Right lobe of liver (tissue), 6 donors: Measurements from ENCODE around the gene MCOLN3. TPM values are rescaled to one million over a fixed set of nuclear protein-coding genes. Genes with fewer than 3 reads are reported as not detected.

Experiments
- ATAC-seq, 4 donors: fragments of 200-7000 bp; cut with Tn5 transposase; one replicate each; pipeline ENCODE4 v1.9.1; 2020; ENCODE audit warnings: mild to moderate bottlenecking in 4 of 4, moderate library complexity in 4 of 4
- DNase-seq, 3 donors: peaks; one replicate each; pipeline ENCODE4 v3.0.0-alpha.2; 2020
- H3K27ac ChIP-seq, 3 donors: fragments of 200-600 bp; one replicate each; pipeline ENCODE4 v1.8.0; 2022
- H3K27me3 ChIP-seq, 2 donors: fragments of 200-600 bp; one replicate each; pipeline ENCODE4 v1.8.0; 2022
- H3K36me3 ChIP-seq, 4 donors: fragments of 200-600 bp; sonication (generic) in 1 of 4; one replicate each; pipeline versions ENCODE4 v1.5.1 to v1.8.0; 2017 to 2022; ENCODE audit warnings: control low read depth in 1 of 4
- H3K4me1 ChIP-seq, 4 donors: fragments of 200-600 bp; sonication (generic) in 1 of 4; one replicate each; pipeline versions ENCODE4 v1.5.1 to v1.8.0; 2017 to 2022; ENCODE audit warnings: control low read depth in 1 of 4
- H3K4me3 ChIP-seq, 3 donors: fragments of 200-600 bp; one replicate each; pipeline ENCODE4 v1.8.0; 2022
- H3K9me3 ChIP-seq, 4 donors: fragments of 200-600 bp; sonication (generic) in 1 of 4; one replicate each; pipeline versions ENCODE4 v1.5.1 to v1.8.0; 2017 to 2022; ENCODE audit warnings: control low read depth in 1 of 4
- POLR2A ChIP-seq: fragments of 450-650 bp; IDR thresholded peaks from one replicate; pipeline ENCODE4 v1.6.1; 2017; ENCODE audit warnings: antibody characterized with exemption, mild to moderate bottlenecking
- WGBS: methylation state at CpG from one replicate; pipeline ENCODE4 v1.1.6; 2018; ENCODE audit warnings: low coverage, low lambda C conversion rate; ENCODE audit not compliant: insufficient coverage; ENCODE audit errors: missing lambda C conversion rate; 5-methylcytosine and 5-hydroxymethylcytosine counted together
- intact Hi-C, 2 donors: fragments of 100-400 bp; cut with DNase I; formaldehyde crosslinking; loops; one replicate each; pipeline versions ENCODE4 v1.11.2 to v1.14.1; 2022
- total RNA-seq, 6 experiments: library from RNA; depleted of rRNA in 2 of 6; stranded (reverse); fragments of >200 nt in 2 of 6; fragmentation: NEBNext Ultra II Directional in 3 of 6; extraction: Animal tissue kit (Norgen Biotek cat#: 25700) in 3 of 6; gene quantifications; one replicate each; pipeline versions ENCODE4 v1.1.0 to v1.2.4, GENCODE V29; 2016 to 2023
- TF ChIP-seq, protein P1 (sequence below), 4 donors: fragments of 200-600 bp in 3 of 4; fragments of 450-650 bp in 1 of 4; IDR thresholded peaks; one replicate each; pipeline versions ENCODE4 v1.5.1 to v1.8.0; 2016 to 2022; ENCODE audit warnings: antibody characterized with exemption in 4 of 4, mild to moderate bottlenecking in 2 of 4
- donor health status: DM: no; HTN: yes; CAD: no.
- donor health status: DM: no; HTN: no; CAD: no.
- donor health status: DM: no; HTN: no; CAD: no.
- donor health status: DM: no; HTN: yes; CAD: no.
- donor health status: DM: no; HTN: yes; CAD: no.

The MCOLN3 gene
- total RNA-seq, 6 experiments from 2014 or later = 0.09 to 0.26 (median 0.15) TPM

DNA sequence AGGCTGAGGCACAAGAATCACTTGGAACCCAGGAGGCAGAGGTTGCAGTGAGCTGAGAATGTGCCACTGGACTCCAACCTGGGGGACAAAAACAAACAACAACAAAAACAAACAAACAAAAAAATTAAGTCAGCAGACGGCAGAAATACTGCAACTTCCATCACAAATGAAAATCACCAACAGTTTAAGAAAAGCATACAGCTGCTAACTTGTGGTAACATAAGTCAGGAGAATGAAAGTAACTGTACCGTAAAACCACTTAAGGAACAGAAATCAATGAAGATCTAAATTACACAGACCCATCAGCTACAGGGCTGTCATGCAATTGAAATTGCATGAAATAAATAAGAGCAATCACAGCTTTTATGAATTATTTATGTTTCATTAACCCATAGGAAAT, 76.3 kb downstream of the MCOLN3 start:
- Histone ChIP-seq H3K4me3 (no peak overlapping the region), H3K4me1 (no peaks in the 10 kb centered on the region), H3K36me3 (no peaks in the 10 kb centered on the region), H3K27me3 (no peaks in the 10 kb centered on the region), H3K27ac (no peak overlapping the region), H3K9me3 (no peaks in the 10 kb centered on the region)
- intact Hi-C loops = no loop called here
- no peak for DNase-seq
- no peak for ATAC-seq
- TF ChIP-seq, protein P1, sequence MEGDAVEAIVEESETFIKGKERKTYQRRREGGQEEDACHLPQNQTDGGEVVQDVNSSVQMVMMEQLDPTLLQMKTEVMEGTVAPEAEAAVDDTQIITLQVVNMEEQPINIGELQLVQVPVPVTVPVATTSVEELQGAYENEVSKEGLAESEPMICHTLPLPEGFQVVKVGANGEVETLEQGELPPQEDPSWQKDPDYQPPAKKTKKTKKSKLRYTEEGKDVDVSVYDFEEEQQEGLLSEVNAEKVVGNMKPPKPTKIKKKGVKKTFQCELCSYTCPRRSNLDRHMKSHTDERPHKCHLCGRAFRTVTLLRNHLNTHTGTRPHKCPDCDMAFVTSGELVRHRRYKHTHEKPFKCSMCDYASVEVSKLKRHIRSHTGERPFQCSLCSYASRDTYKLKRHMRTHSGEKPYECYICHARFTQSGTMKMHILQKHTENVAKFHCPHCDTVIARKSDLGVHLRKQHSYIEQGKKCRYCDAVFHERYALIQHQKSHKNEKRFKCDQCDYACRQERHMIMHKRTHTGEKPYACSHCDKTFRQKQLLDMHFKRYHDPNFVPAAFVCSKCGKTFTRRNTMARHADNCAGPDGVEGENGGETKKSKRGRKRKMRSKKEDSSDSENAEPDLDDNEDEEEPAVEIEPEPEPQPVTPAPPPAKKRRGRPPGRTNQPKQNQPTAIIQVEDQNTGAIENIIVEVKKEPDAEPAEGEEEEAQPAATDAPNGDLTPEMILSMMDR (IDR thresholded peaks at IDR 0.05) = no peak
- no peak for TF ChIP-seq POLR2A
- WGBS = 58% methylated on average over 2 of the region's 2 CpGs

DNA sequence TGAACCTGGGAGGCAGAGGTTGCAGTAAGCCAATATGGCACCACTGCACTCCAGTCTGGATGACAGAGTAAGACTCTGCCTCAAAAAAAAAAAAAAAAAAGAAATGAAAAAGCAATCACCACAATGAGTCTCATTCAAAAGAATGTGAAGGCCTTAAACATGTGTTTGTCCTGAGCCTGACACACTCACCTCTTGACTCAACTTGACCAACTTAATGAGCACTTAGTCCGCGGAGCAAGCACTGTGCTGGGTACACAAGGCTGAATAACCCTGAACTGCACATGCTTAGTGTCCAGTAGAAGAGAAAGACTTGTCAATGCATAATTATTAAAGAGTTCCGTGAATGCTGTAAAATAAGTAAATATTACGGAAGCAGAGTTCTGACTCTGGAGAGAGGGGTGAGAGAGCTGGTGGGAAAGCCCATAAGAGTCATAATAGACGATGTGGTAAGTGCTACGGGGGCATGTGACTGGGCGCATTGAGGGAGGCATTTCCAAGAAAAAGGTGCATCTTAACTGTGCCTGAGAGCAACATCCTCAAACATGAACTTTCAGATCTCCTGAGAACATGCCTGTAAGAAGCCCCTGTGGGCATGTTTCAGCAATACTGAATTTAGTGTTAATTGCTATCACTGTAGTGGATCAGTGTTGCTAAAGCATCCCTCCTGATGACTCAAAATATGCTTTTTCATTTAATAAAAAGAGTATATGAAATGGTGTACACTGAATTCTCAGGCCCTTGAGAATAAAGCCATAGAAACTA, 78.6 kb downstream of the MCOLN3 start:
- Histone ChIP-seq H3K27ac (no peak overlapping the region), H3K27me3 (no peaks in the 10 kb centered on the region), H3K4me1 (no peaks in the 10 kb centered on the region), H3K36me3 (no peaks in the 10 kb centered on the region), H3K9me3 (no peaks in the 10 kb centered on the region), H3K4me3 (no peak overlapping the region)
- no peak for DNase-seq
- TF ChIP-seq, protein P1 (IDR thresholded peaks at IDR 0.05) = no peak
- no peak for TF ChIP-seq POLR2A
- WGBS = 69% methylated on average over 7 of the region's 7 CpGs
- ATAC-seq = no peak
- intact Hi-C loops = no loop called here

GRCh38 chr1:84968865-84969264, 79.4 kb downstream of the MCOLN3 start:
- Histone ChIP-seq H3K27ac (no peak overlapping the region), H3K4me3 (no peak overlapping the region), H3K36me3 (no peaks in the 10 kb centered on the region), H3K9me3 (no peaks in the 10 kb centered on the region), H3K4me1 (no peaks in the 10 kb centered on the region), H3K27me3 (no peaks in the 10 kb centered on the region)
- no peak for ATAC-seq
- intact Hi-C loops = no loop called here
- DNase-seq = no peak
- TF ChIP-seq POLR2A = no peak
- TF ChIP-seq, protein P1 (IDR thresholded peaks at IDR 0.05) = no peak
- WGBS = 89% methylated on average over 3 of the region's 3 CpGs

DNA sequence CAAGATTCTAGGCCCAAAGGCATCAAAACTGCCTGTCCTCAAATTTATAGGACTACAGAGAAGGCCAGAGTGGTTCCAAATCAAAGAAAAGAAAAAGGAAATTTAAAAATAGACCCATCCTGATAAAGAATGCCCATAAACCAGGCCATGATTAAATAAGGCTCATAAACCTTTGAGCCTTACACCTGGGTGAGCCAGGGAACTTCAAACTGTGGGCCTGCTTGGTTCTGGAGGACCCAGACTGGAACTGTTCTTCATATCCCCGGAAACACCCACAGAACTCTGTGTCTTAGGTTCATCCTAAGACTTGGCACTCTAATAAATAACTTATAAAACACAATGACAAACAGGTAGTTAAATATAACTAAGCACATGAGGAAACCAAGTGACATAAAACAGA, 80.2 kb downstream of the MCOLN3 start:
- ATAC-seq (no peak), DNase-seq (no peak)
- Histone ChIP-seq H3K27ac (no peak overlapping the region), H3K4me1 (no peaks in the 10 kb centered on the region), H3K4me3 (no peak overlapping the region), H3K9me3 (no peaks in the 10 kb centered on the region), H3K27me3 (no peaks in the 10 kb centered on the region), H3K36me3 (no peaks in the 10 kb centered on the region)
- intact Hi-C loops = no loop called here
- 40% methylated on average over 1 of the region's 1 CpG for WGBS
- TF ChIP-seq, protein P1 (IDR thresholded peaks at IDR 0.05) = no peak
- no peak for TF ChIP-seq POLR2A

Other genes with a start within 250 kb of the MCOLN3 start
- gene LPAR3, start 155.3 kb downstream of the MCOLN3 start, total RNA-seq = under 1 TPM in 1 of 6 experiments, not detected in 5; 0.31 TPM
- under 1 TPM in 2 of 6 experiments, not detected in 4; 0.09 to 0.19 TPM for gene MCOLN2, start 51.4 kb downstream of the MCOLN3 start, total RNA-seq
- 1 to 10 TPM; 3.2 to 6.7 (median 4.4) TPM for gene SYDE2, start 152.5 kb upstream of the MCOLN3 start, total RNA-seq
- gene C1orf52, start 211.2 kb upstream of the MCOLN3 start, total RNA-seq = 1 to 10 TPM; 4.7 to 8.0 (median 6.7) TPM
- gene BCL10, start 228.1 kb upstream of the MCOLN3 start, total RNA-seq = 10 to 100 TPM in 2 of 6 experiments, 1 to 10 TPM in 4; 7.3 to 14.1 (median 9.1) TPM